Measurements from ENCODE around the gene ESRRG.

The ESRRG gene

GRCh38 chr1:216523449-216524190 lies 199.6 kb downstream of the ESRRG start:
- TF ChIP-seq, protein P1, sequence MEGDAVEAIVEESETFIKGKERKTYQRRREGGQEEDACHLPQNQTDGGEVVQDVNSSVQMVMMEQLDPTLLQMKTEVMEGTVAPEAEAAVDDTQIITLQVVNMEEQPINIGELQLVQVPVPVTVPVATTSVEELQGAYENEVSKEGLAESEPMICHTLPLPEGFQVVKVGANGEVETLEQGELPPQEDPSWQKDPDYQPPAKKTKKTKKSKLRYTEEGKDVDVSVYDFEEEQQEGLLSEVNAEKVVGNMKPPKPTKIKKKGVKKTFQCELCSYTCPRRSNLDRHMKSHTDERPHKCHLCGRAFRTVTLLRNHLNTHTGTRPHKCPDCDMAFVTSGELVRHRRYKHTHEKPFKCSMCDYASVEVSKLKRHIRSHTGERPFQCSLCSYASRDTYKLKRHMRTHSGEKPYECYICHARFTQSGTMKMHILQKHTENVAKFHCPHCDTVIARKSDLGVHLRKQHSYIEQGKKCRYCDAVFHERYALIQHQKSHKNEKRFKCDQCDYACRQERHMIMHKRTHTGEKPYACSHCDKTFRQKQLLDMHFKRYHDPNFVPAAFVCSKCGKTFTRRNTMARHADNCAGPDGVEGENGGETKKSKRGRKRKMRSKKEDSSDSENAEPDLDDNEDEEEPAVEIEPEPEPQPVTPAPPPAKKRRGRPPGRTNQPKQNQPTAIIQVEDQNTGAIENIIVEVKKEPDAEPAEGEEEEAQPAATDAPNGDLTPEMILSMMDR (IDR thresholded peaks at IDR 0.05) = no peak
- DNase-seq (ENCODE audit: low spot score) = no peak
- no peak overlapping the region for H3K4me3 ChIP-seq
- no peak overlapping the region for H3K27ac ChIP-seq

- TF ChIP-seq, protein P1 (IDR thresholded peaks at IDR 0.05) = no peak
- H3K27ac ChIP-seq = no peak overlapping the region
- no peak for DNase-seq (ENCODE audit: low spot score)
- no peak overlapping the region for H3K4me3 ChIP-seq
Observed at GRCh38 chr1:216523043-216523442, 200.2 kb downstream of the ESRRG start.

DNA sequence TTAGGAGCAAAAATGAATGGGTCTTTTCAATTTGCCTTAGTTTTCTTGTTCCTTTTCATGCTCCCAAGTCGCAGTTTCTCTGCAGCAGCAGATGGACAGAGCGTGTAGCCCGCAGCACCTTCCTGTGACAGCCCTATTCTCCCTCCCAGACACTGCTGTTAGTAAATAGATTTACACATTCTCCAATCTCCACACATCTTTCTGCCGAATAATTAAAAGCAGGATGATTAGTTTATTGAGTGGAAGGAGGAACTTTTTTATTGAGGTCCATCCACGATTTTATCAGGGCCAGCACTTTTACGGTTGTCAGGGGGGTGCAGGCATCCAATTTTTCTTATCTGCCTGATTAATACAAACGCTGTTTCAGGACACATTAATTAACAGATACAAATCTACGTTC lies 201.8 kb downstream of the ESRRG start:
- DNase-seq (ENCODE audit: low spot score) = no peak
- H3K27ac ChIP-seq = no peak overlapping the region
- TF ChIP-seq, protein P1 (IDR thresholded peaks at IDR 0.05) = no peak
- H3K4me3 ChIP-seq = no peak overlapping the region

DNA sequence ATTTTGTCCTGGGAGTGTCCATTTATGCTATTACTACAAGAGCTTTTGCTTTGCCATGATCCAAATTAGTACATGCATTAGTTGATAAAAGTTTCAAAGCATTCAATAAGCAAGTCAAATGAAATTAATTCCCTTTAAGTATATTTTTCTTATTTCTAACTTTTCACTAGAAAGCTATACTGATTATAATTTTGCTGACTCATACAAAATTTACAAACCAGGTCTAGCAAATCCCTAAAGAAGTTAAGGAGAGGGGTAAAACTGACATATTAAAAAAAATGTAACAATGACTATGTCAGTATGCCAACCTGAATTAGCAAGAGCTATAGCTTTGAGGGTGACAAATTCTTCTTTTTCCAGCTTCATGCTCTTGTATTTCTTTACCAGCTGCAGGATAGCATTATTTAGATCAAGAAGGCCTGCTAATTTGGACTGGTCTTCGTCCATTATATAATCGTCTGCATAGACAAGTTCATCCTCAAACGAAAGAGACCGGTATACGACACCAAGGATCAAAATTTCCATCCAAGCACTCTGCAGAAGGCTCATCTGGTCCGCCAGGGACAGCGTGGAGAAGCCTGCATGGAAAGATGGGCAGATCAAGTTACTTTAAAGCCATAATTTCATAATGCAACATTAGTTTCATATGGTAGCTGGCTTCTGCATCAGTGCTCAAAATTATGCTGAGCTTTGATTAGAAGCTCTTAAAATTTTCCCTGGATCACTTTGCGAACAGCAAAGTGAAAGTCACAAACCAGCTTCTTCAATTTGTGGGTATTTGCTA lies 204.2 kb downstream of the ESRRG start:
- TF ChIP-seq, protein P1 (IDR thresholded peaks at IDR 0.05) = no peak
- H3K27ac ChIP-seq = no peak overlapping the region
- H3K4me3 ChIP-seq = no peak overlapping the region
- no peak for DNase-seq (ENCODE audit: low spot score)

- TF ChIP-seq, protein P1 (IDR thresholded peaks at IDR 0.05) = no peak
- H3K27ac ChIP-seq = no peak overlapping the region
- H3K4me3 ChIP-seq = no peak overlapping the region
- no peak for DNase-seq (ENCODE audit: low spot score)
Observed at GRCh38 chr1:216502528-216503162, 220.6 kb downstream of the ESRRG start.

DNA sequence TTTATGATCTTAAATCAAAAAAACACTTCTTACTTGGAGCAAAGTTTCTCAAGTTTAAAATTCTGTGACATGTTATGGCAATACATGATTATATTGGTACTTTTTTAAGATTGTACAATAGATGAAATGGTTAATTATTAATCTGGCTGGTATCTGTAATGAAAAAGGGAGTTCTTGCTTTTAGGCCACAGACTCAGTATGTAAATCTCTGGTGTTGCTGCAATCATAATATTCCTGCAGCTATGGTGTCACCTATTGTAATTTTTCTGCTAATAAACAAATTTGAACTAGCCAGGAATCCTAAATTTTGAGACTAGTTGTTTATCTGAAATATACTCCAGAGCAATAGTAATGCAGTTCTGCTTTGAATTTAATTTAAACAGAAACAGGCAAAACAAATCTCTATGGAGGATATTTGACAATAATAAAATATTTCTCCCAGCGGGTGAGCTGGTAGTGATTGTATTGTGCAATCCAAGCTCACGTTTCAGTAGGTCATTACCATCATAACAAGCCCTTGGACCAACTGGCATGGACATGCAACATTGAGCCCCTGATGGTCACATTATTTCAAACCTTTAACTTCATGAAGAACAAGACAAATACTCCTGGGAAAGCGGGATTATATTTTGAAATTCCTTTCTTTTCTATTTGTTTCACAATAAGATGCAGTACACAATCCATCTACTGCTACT lies 222.8 kb downstream of the ESRRG start:
- no peak overlapping the region for H3K27ac ChIP-seq
- TF ChIP-seq, protein P1 (IDR thresholded peaks at IDR 0.05) = no peak
- H3K4me3 ChIP-seq = no peak overlapping the region
- no peak for DNase-seq (ENCODE audit: low spot score)
